ENCODE results near the gene HABP4. TPM values are rescaled to one million over a fixed set of nuclear protein-coding genes. Genes with fewer than 3 reads are reported as not detected.

The HABP4 gene
- total and polyA plus RNA-seq, 4 donors = 1.1 to 4.0 (median 2.9) TPM

- WGBS = 30% methylated on average over 6 of the region's 6 CpGs
- Histone ChIP-seq H3K27ac (ENCODE audit: low read depth in 1 of 2, low read length in 2 of 2) (peak overlapping the region; percentile 97 to 99), H3K36me3 (ENCODE audit: control insufficient read depth in 4 of 4, insufficient read depth in 3 of 4, low read depth in 1 of 4, low read length in 3 of 4) (no peaks in the 10 kb centered on the region), H3K27me3 (ENCODE audit: control insufficient read depth in 4 of 4, insufficient read depth in 4 of 4, low read length in 3 of 4) (no peaks in the 10 kb centered on the region), H3K4me3 (ENCODE audit: low read depth in 1 of 3, low read length in 3 of 3) (no peak overlapping the region), H3K9me3 (ENCODE audit: control insufficient read depth in 4 of 4, low read length in 3 of 4) (no peaks in the 10 kb centered on the region), H3K9ac (ENCODE audit: low read depth in 1 of 2, low read length in 2 of 2) (no peak overlapping the region), H3K4me1 (ENCODE audit: control insufficient read depth in 4 of 4, insufficient read depth in 4 of 4, low read length in 3 of 4) (peaks cover 4 to 31% (median 27%) of the 10 kb centered on the region in 4 donors)
- no peak for DNase-seq (ENCODE audit: low spot score)
- TF ChIP-seq YY1 (IDR thresholded peaks at IDR 0.05) (peak; percentile 84), NR2F2 (IDR thresholded peaks at IDR 0.05) (peak; percentile 76), EGR1 (IDR thresholded peaks at IDR 0.05; ENCODE audit: low read depth in 2 of 2) (no peak), RAD21 (IDR thresholded peaks at IDR 0.05) (peak; percentile 47 to 64), GABPA (IDR thresholded peaks at IDR 0.05 in 1 of 2, conservative IDR thresholded peaks at IDR 0.05 in 1 of 2) (peak in 1 of 2 donors; percentile 45), REST (IDR thresholded peaks at IDR 0.05) (peak; percentile 61), RXRA (IDR thresholded peaks at IDR 0.05) (peak; percentile 96 to 98), FOXA2 (IDR thresholded peaks at IDR 0.05) (peak; percentile 35), HNF4G (IDR thresholded peaks at IDR 0.05) (peak; percentile 66), MAX (IDR thresholded peaks at IDR 0.05) (peak; percentile 75), ZBTB33 (IDR thresholded peaks at IDR 0.05) (peak; percentile 55), TAF1 (conservative IDR thresholded peaks at IDR 0.05) (peak; percentile 38), CTCF (IDR thresholded peaks at IDR 0.05; ENCODE audit: low read depth, low read length, missing input control) (no peak), FOXA1 (IDR thresholded peaks at IDR 0.05) (no peak), HNF4A (conservative IDR thresholded peaks at IDR 0.05) (peak; percentile 86 to 87), JUND (IDR thresholded peaks at IDR 0.05) (peak; percentile 99), SP1 (IDR thresholded peaks at IDR 0.05) (peak; percentile 94), ATF3 (IDR thresholded peaks at IDR 0.05) (peak; percentile 90)
Measured at GRCh38 chr9:96420468-96421219, 29.3 kb upstream of the HABP4 start.

All from liver (tissue), 9 donors.